ENCODE data around the gene SEC14L3.

Gene SEC14L3

DNA sequence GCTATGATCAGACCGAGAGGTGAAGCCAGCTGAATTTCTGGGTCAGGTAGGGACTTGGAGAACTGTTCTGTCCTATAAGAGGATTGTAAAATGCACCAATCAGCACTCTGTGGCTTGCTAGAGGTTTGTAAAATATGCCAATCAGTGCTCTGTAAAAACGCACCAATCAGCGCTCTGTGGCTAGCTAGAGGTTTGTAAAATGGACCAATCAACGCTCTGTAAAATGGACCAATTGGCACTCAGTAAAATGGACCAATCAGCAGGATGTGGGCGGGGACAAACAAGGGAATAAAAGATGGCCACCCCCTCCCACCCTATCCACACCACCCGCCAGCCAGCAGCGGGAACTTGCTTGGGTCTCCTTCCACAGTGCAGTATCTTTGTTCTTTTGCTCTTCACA lies 40.1 kb upstream of the SEC14L3 start:
- TF ChIP-seq SP1 (IDR thresholded peaks at IDR 0.05) (no peak), NFRKB (IDR thresholded peaks at IDR 0.05) (no peak), LEF1 (IDR thresholded peaks at IDR 0.05; ENCODE audit: borderline replicate concordance) (no peak), ZNF384 (IDR thresholded peaks at IDR 0.05) (no peak)
- POLR2A ChIA-PET: no interaction called here
- DNase-seq (ENCODE audit: extremely low spot score): no peak
- CTCF ChIA-PET: interaction anchor here (0.8 kb wide), 1 partner anchor 26 kb away, joined by 3 read pairs; no protein-coding TSS in a partner anchor

DNA sequence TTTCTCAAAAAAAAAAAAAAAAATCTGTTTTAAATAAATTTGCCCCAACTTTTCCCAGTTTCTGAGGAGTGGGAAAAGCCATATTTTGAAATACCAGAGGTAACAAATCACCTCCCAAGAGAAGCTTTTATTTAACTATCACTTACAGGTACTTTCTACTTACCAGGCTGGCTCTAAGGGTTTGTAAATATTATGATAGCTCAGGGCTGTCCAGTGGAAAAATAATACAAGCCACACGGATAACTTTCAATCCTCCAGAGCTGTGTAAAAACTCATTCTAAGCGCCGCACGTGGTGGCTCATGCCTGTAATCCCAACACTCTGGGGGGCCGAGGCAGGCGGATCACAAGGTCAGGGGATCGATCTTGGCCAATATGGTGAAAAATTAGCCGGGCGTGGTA lies 39.3 kb upstream of the SEC14L3 start:
- POLR2A ChIA-PET: no interaction called here
- TF ChIP-seq FOXK2 (IDR thresholded peaks at IDR 0.05) (no peak), FOXM1 (IDR thresholded peaks at IDR 0.05; ENCODE audit: borderline replicate concordance) (no peak), LEF1 (IDR thresholded peaks at IDR 0.05; ENCODE audit: borderline replicate concordance) (no peak)
- no peak for DNase-seq (ENCODE audit: extremely low spot score)
- CTCF ChIA-PET: interaction anchor here (0.8 kb wide), 1 partner anchor 27 kb away, joined by 3 read pairs; no protein-coding TSS in a partner anchor

DNA sequence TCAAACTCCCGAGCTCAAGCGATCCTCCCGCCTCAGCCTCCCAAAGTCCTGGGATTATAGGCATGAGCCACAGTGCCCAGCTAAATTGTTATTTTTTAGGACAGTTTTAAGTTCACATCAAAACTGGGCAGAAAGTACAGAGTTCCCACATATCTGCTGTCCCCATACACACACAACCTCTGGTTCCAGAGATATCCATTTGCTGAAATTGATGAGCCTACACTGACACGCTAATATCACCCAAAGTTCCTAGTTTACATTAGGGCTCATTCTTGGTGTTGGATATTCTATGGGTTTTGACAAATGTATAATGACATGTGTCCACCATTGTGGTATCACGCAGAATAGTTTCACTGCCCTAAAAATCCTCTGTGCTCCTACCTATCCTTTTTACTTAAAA lies 36.4 kb upstream of the SEC14L3 start:
- POLR2A ChIA-PET: no interaction called here
- no peak for DNase-seq (ENCODE audit: extremely low spot score)
- no peak for TF ChIP-seq FOXK2 (IDR thresholded peaks at IDR 0.05)
- TF ChIP-seq SP1 (IDR thresholded peaks at IDR 0.05): no peak
- TF ChIP-seq CTBP1 (IDR thresholded peaks at IDR 0.05; ENCODE audit: borderline replicate concordance): no peak
- no peak for TF ChIP-seq ARNT (IDR thresholded peaks at IDR 0.05)
- no peak for TF ChIP-seq SUZ12 (IDR thresholded peaks at IDR 0.05)
- TF ChIP-seq ZNF384 (IDR thresholded peaks at IDR 0.05): no peak
- no peak for TF ChIP-seq FOXA1 (IDR thresholded peaks at IDR 0.05)
- no peak for TF ChIP-seq LEF1 (IDR thresholded peaks at IDR 0.05; ENCODE audit: borderline replicate concordance)
- no peak for TF ChIP-seq NFRKB (IDR thresholded peaks at IDR 0.05)
- no peak for TF ChIP-seq FOXM1 (IDR thresholded peaks at IDR 0.05; ENCODE audit: borderline replicate concordance)
- TF ChIP-seq TARDBP (IDR thresholded peaks at IDR 0.05): no peak
- TF ChIP-seq HDGF (IDR thresholded peaks at IDR 0.05; ENCODE audit: borderline replicate concordance): no peak
- no peak for TF ChIP-seq L3MBTL2 (conservative IDR thresholded peaks at IDR 0.05)
- TF ChIP-seq, protein P1, sequence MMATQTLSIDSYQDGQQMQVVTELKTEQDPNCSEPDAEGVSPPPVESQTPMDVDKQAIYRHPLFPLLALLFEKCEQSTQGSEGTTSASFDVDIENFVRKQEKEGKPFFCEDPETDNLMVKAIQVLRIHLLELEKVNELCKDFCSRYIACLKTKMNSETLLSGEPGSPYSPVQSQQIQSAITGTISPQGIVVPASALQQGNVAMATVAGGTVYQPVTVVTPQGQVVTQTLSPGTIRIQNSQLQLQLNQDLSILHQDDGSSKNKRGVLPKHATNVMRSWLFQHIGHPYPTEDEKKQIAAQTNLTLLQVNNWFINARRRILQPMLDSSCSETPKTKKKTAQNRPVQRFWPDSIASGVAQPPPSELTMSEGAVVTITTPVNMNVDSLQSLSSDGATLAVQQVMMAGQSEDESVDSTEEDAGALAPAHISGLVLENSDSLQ (IDR thresholded peaks at IDR 0.05): no peak
- TF ChIP-seq ELF4 (IDR thresholded peaks at IDR 0.05): no peak
- no peak for TF ChIP-seq BHLHE40 (IDR thresholded peaks at IDR 0.05; ENCODE audit: borderline replicate concordance)
- CTCF ChIA-PET: interaction anchor here (0.6 kb wide), 1 partner anchor 249 kb away, joined by 3 read pairs; no protein-coding TSS in a partner anchor

DNA sequence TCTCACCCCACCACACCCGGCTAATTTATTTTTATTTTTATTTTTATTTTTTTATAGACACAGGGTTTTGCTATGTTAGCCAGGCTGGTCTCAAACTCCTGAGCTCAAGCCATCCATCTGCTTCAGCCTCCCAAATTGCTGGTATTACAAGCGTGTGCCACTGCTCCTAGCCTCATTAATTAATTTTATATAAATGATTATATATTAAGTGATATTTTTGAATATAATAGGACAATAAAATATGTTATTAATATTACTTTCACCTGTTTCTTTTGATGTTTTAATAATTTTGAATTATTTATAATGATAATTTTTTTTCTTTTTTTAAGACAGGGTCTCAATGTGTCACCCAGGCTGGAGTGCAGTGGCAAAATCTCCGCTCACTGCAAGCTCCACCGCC lies 35.9 kb upstream of the SEC14L3 start:
- POLR2A ChIA-PET: no interaction called here
- no peak for DNase-seq (ENCODE audit: extremely low spot score)
- CTCF ChIA-PET: interaction anchor here (0.6 kb wide), 1 partner anchor 250 kb away, joined by 3 read pairs; no protein-coding TSS in a partner anchor
- no peak for TF ChIP-seq LEF1 (IDR thresholded peaks at IDR 0.05; ENCODE audit: borderline replicate concordance)
- no peak for TF ChIP-seq L3MBTL2 (conservative IDR thresholded peaks at IDR 0.05)
- TF ChIP-seq SUZ12 (IDR thresholded peaks at IDR 0.05): no peak
- TF ChIP-seq FOXM1 (IDR thresholded peaks at IDR 0.05; ENCODE audit: borderline replicate concordance): no peak
- TF ChIP-seq NFRKB (IDR thresholded peaks at IDR 0.05): no peak
- no peak for TF ChIP-seq TARDBP (IDR thresholded peaks at IDR 0.05)
- TF ChIP-seq CTBP1 (IDR thresholded peaks at IDR 0.05; ENCODE audit: borderline replicate concordance): no peak
- no peak for TF ChIP-seq ELF4 (IDR thresholded peaks at IDR 0.05)
- no peak for TF ChIP-seq HDGF (IDR thresholded peaks at IDR 0.05; ENCODE audit: borderline replicate concordance)
- TF ChIP-seq FOXA1 (IDR thresholded peaks at IDR 0.05): no peak
- no peak for TF ChIP-seq ARNT (IDR thresholded peaks at IDR 0.05)
- no peak for TF ChIP-seq ZNF384 (IDR thresholded peaks at IDR 0.05)
- TF ChIP-seq FOXK2 (IDR thresholded peaks at IDR 0.05): no peak
- TF ChIP-seq, protein P1 (IDR thresholded peaks at IDR 0.05): no peak

DNA sequence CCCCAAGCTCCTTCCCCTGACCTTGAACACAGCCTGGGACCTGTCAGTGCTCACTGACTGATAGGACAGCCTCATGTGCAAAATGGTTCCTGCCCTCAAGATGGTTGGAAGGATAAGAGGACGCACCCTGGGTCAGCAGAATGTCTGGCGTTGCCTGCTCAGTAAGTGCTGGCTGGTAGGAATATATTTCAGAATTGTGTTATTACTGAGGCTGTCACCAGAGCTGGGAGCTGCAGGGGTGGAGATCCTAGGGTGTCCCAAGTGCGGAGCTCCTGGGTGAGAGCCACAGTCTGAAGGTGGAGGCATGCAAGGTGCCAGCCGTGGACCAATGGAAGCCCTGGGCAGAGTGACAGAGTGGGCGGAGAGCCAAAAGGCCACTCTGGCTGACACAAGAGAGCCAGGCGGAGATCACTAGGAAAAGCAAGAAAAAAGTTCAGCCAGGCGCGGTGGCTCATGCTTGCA lies 34.7 kb upstream of the SEC14L3 start:
- CTCF ChIA-PET: no interaction called here
- no peak for DNase-seq (ENCODE audit: extremely low spot score)
- TF ChIP-seq SUZ12 (IDR thresholded peaks at IDR 0.05): no peak
- TF ChIP-seq NFRKB (IDR thresholded peaks at IDR 0.05): no peak
- TF ChIP-seq L3MBTL2 (conservative IDR thresholded peaks at IDR 0.05): no peak
- TF ChIP-seq FOXK2 (IDR thresholded peaks at IDR 0.05): no peak
- TF ChIP-seq TARDBP (IDR thresholded peaks at IDR 0.05): no peak
- no peak for TF ChIP-seq BHLHE40 (IDR thresholded peaks at IDR 0.05; ENCODE audit: borderline replicate concordance)
- TF ChIP-seq SP1 (IDR thresholded peaks at IDR 0.05): no peak
- no peak for TF ChIP-seq ELF4 (IDR thresholded peaks at IDR 0.05)
- no peak for TF ChIP-seq CTBP1 (IDR thresholded peaks at IDR 0.05; ENCODE audit: borderline replicate concordance)
- no peak for TF ChIP-seq FOXM1 (IDR thresholded peaks at IDR 0.05; ENCODE audit: borderline replicate concordance)
- no peak for TF ChIP-seq ZNF384 (IDR thresholded peaks at IDR 0.05)
- TF ChIP-seq HDGF (IDR thresholded peaks at IDR 0.05; ENCODE audit: borderline replicate concordance): no peak
- TF ChIP-seq, protein P1 (IDR thresholded peaks at IDR 0.05): no peak
- TF ChIP-seq LEF1 (IDR thresholded peaks at IDR 0.05; ENCODE audit: borderline replicate concordance): no peak
- POLR2A ChIA-PET: no interaction called here

DNA sequence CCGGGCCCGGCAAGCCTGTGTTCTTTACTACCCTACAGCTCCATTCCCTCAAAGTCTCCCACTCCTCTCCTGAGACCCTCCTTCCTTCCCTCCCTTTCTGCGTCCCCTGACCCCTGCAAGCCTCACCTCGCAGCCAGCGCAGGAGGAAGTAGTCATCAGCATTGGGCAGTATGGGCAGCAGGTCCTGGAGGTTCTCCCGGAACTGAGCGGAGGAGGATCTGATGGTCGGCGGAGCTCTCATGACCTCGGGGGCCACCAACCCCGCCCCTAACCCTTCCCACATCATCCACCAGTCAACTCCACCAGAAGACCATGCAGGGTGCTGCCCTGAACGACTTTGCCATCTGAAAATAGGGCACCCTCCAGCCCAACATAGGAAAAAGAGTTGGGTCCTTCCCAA lies 31.7 kb upstream of the SEC14L3 start:
- TF ChIP-seq, protein P1 (IDR thresholded peaks at IDR 0.05): no peak
- no peak for TF ChIP-seq ZNF384 (IDR thresholded peaks at IDR 0.05)
- TF ChIP-seq SP1 (IDR thresholded peaks at IDR 0.05): no peak
- TF ChIP-seq TARDBP (IDR thresholded peaks at IDR 0.05): no peak
- TF ChIP-seq ARNT (IDR thresholded peaks at IDR 0.05): no peak
- no peak for TF ChIP-seq CTBP1 (IDR thresholded peaks at IDR 0.05; ENCODE audit: borderline replicate concordance)
- no peak for TF ChIP-seq FOXA1 (IDR thresholded peaks at IDR 0.05)
- TF ChIP-seq FOXM1 (IDR thresholded peaks at IDR 0.05; ENCODE audit: borderline replicate concordance): no peak
- no peak for TF ChIP-seq L3MBTL2 (conservative IDR thresholded peaks at IDR 0.05)
- TF ChIP-seq HDGF (IDR thresholded peaks at IDR 0.05; ENCODE audit: borderline replicate concordance): no peak
- TF ChIP-seq LEF1 (IDR thresholded peaks at IDR 0.05; ENCODE audit: borderline replicate concordance): no peak
- no peak for TF ChIP-seq NFRKB (IDR thresholded peaks at IDR 0.05)
- CTCF ChIA-PET: no interaction called here
- no peak for DNase-seq (ENCODE audit: extremely low spot score)
- POLR2A ChIA-PET: no interaction called here
